Activated T-helper 1 cell treated with anti-CD3 and anti-CD28 coated beads, Interleukin-2, amount 50 U/mL, for 16 hours (primary cell): Measurements from ENCODE around the gene LRRC28.

Experiments
- DNase-seq, 2 donors: peaks; one replicate each; pipeline ENCODE4 v3.0.0-alpha.2; 2020; ENCODE audit warnings: low read depth in 1 of 2, low spot score in 1 of 2

Gene LRRC28

GRCh38 chr15:99305761-99306505 lies 54.7 kb downstream of the LRRC28 start:
- no peak for DNase-seq

GRCh38 chr15:99306694-99307338 lies 55.5 kb downstream of the LRRC28 start:
- DNase-seq = no peak

- DNase-seq = no peak
These were observed 56.5 kb downstream of the LRRC28 start for GRCh38 chr15:99307735-99308134.

GRCh38 chr15:99310745-99311144 lies 59.5 kb downstream of the LRRC28 start:
- DNase-seq = no peak

- no peak for DNase-seq
These were observed 60.9 kb downstream of the LRRC28 start for GRCh38 chr15:99312228-99312627.

- DNase-seq = no peak
These were observed 61.5 kb downstream of the LRRC28 start for GRCh38 chr15:99312794-99313193.

GRCh38 chr15:99315636-99316035 lies 64.4 kb downstream of the LRRC28 start:
- DNase-seq = no peak

GRCh38 chr15:99320374-99321215 lies 69.3 kb downstream of the LRRC28 start:
- DNase-seq = no peak

- no peak for DNase-seq
These were observed 70.2 kb downstream of the LRRC28 start for GRCh38 chr15:99321468-99321867.

- no peak for DNase-seq
These were observed 71.5 kb downstream of the LRRC28 start for GRCh38 chr15:99322643-99323405.

- no peak for DNase-seq
These were observed 72.9 kb downstream of the LRRC28 start for GRCh38 chr15:99324082-99324620.

- no peak for DNase-seq
These were observed 73.4 kb downstream of the LRRC28 start for GRCh38 chr15:99324700-99325099.

GRCh38 chr15:99326235-99326634 lies 75.0 kb downstream of the LRRC28 start:
- no peak for DNase-seq

- no peak for DNase-seq
These were observed 77.1 kb downstream of the LRRC28 start for GRCh38 chr15:99328106-99329072.

- no peak for DNase-seq
These were observed 80.1 kb downstream of the LRRC28 start for GRCh38 chr15:99331381-99331780.

- no peak for DNase-seq
These were observed 82.1 kb downstream of the LRRC28 start for GRCh38 chr15:99333413-99333812.

- DNase-seq = no peak
These were observed 82.7 kb downstream of the LRRC28 start for GRCh38 chr15:99333981-99334380.

GRCh38 chr15:99335508-99335907 lies 84.2 kb downstream of the LRRC28 start:
- DNase-seq = no peak

GRCh38 chr15:99336794-99337193 lies 85.5 kb downstream of the LRRC28 start:
- no peak for DNase-seq

GRCh38 chr15:99340347-99340746 lies 89.1 kb downstream of the LRRC28 start:
- DNase-seq = no peak
